H9 (cell line): Measurements from ENCODE around the gene MPP2. TPM values are rescaled to one million over a fixed set of nuclear protein-coding genes. Genes with fewer than 3 reads are reported as not detected.

ENCODE experiments used
- DNase-seq: peaks from one replicate; pipeline ENCODE4 v3.0.0-alpha.2; 2017
- H2AFZ ChIP-seq: one replicate; pipeline ENCODE4 v1.6.1; 2013; ENCODE audit warnings: mild to moderate bottlenecking, low read length, control low read depth, moderate library complexity
- H2AK5ac ChIP-seq: 2 replicates; pipeline ENCODE4 v1.6.1; 2013; ENCODE audit warnings: low read length, control low read depth, mixed read lengths; ENCODE audit not compliant: insufficient read length
- H2BK120ac ChIP-seq: one replicate; pipeline ENCODE4 v1.6.1; 2013; ENCODE audit warnings: low read depth, mild to moderate bottlenecking, low read length, control low read depth, inconsistent platforms; ENCODE audit not compliant: poor library complexity, severe bottlenecking
- H2BK12ac ChIP-seq: 2 replicates; pipeline ENCODE4 v1.6.1; 2013; ENCODE audit warnings: low read length, control low read depth, mixed read lengths, low read depth; ENCODE audit not compliant: insufficient read length
- H2BK15ac ChIP-seq: 2 replicates; pipeline ENCODE4 v1.6.1; 2013; ENCODE audit warnings: low read depth, low read length, control low read depth
- H2BK20ac ChIP-seq: one replicate; pipeline ENCODE4 v1.6.1; 2013; ENCODE audit warnings: low read depth, mild to moderate bottlenecking, low read length, control low read depth, inconsistent platforms; ENCODE audit not compliant: poor library complexity, severe bottlenecking
- H2BK5ac ChIP-seq: 2 replicates; pipeline ENCODE4 v1.6.1; 2013; ENCODE audit warnings: low read length, control low read depth, mixed read lengths; ENCODE audit not compliant: insufficient read length
- H3K14ac ChIP-seq: 2 replicates; pipeline ENCODE4 v1.6.1; 2013; ENCODE audit warnings: low read length, control low read depth; ENCODE audit not compliant: insufficient read depth
- H3K18ac ChIP-seq: 2 replicates; pipeline ENCODE4 v1.6.1; 2013; ENCODE audit warnings: low read depth, mild to moderate bottlenecking, mixed read lengths, low read length, control low read depth; ENCODE audit not compliant: insufficient read length
- H3K23ac ChIP-seq: 2 replicates; pipeline ENCODE4 v1.6.1; 2013; ENCODE audit warnings: low read length, control low read depth, mixed read lengths, low read depth; ENCODE audit not compliant: insufficient read length
- H3K23me2 ChIP-seq: 2 replicates; pipeline ENCODE4 v1.6.1; 2013; ENCODE audit warnings: low read depth, mild to moderate bottlenecking, mixed read lengths, low read length, control low read depth; ENCODE audit not compliant: insufficient read length, poor library complexity, severe bottlenecking
- H3K27ac ChIP-seq: 2 replicates; pipeline ENCODE4 v1.5.1; 2013; ENCODE audit warnings: low read length, control low read depth, mixed read lengths, low read depth; ENCODE audit not compliant: insufficient read length
- H3K27me3 ChIP-seq: 2 replicates; pipeline ENCODE4 v1.6.1; 2013; ENCODE audit warnings: low read length, control low read depth, inconsistent platforms; ENCODE audit not compliant: insufficient read depth
- H3K4ac ChIP-seq: 2 replicates; pipeline ENCODE4 v1.6.1; 2013; ENCODE audit warnings: low read depth, mild to moderate bottlenecking, control low read depth, inconsistent platforms, low read length, moderate library complexity
- H3K4me1 ChIP-seq: 2 replicates; pipeline ENCODE4 v1.6.1; 2013; ENCODE audit warnings: low read length, control low read depth, inconsistent platforms; ENCODE audit not compliant: insufficient read depth
- H3K4me2 ChIP-seq: 2 replicates; pipeline ENCODE4 v1.6.1; 2013; ENCODE audit warnings: low read length, control low read depth, mixed read lengths; ENCODE audit not compliant: insufficient read length, insufficient read depth
- H3K56ac ChIP-seq: 2 replicates; pipeline ENCODE4 v1.6.1; 2013; ENCODE audit warnings: low read depth, mild to moderate bottlenecking, mixed read lengths, low read length, control low read depth; ENCODE audit not compliant: insufficient read length
- H3K79me1 ChIP-seq: 2 replicates; pipeline ENCODE4 v1.6.1; 2013; ENCODE audit warnings: low read depth, mild to moderate bottlenecking, moderate library complexity, low read length, control low read depth, inconsistent platforms; ENCODE audit not compliant: insufficient read depth, poor library complexity, severe bottlenecking
- H3K79me2 ChIP-seq: 2 replicates; pipeline ENCODE4 v1.6.1; 2013; ENCODE audit warnings: low read length, control low read depth, inconsistent platforms; ENCODE audit not compliant: insufficient read depth
- H3K9ac ChIP-seq: 2 replicates; pipeline ENCODE4 v1.6.1; 2013; ENCODE audit warnings: low read length, control low read depth, mixed read lengths; ENCODE audit not compliant: insufficient read length; ENCODE audit errors: extremely low read depth
- H3K9me3 ChIP-seq: one replicate; pipeline ENCODE4 v1.6.1; 2013; ENCODE audit warnings: low read depth, low read length, inconsistent platforms; ENCODE audit not compliant: control insufficient read depth
- H3T11ph ChIP-seq: one replicate; pipeline ENCODE4 v1.6.1; 2013; ENCODE audit warnings: mild to moderate bottlenecking, low read length, control low read depth, inconsistent platforms
- H4K20me1 ChIP-seq: one replicate; pipeline ENCODE4 v1.6.1; 2013; ENCODE audit not compliant: control insufficient read depth, insufficient read length, insufficient read depth
- H4K5ac ChIP-seq: 2 replicates; pipeline ENCODE4 v1.6.1; 2013; ENCODE audit warnings: low read depth, mild to moderate bottlenecking, mixed read lengths, low read length, control low read depth; ENCODE audit not compliant: insufficient read length
- H4K8ac ChIP-seq: replicated peaks from 2 replicates; pipeline ENCODE4 v1.6.1; 2013; ENCODE audit warnings: low read length, control low read depth, mixed read lengths, low read depth; ENCODE audit not compliant: insufficient read length
- H4K91ac ChIP-seq: 2 replicates; pipeline ENCODE4 v1.6.1; 2013; ENCODE audit warnings: low read depth, mild to moderate bottlenecking, moderate library complexity, mixed read lengths, low read length, control low read depth; ENCODE audit not compliant: insufficient read length
- H3K27ac Mint-ChIP-seq, 3 experiments: 2 replicates in 2 of 3; 3 replicates in 1 of 3; pipeline ENCODE4 v1.8.0; 2020 to 2021; ENCODE audit warnings: mixed read lengths in 3 of 3, mild to moderate bottlenecking in 1 of 3, moderate library complexity in 1 of 3
- H3K27me3 Mint-ChIP-seq: 2 replicates; pipeline ENCODE4 v1.8.0; 2021; ENCODE audit warnings: low read depth, mild to moderate bottlenecking, moderate library complexity, mixed read lengths
- H3K36me3 Mint-ChIP-seq, 3 experiments: 2 replicates in 2 of 3; 3 replicates in 1 of 3; pipeline ENCODE4 v1.8.0; 2020 to 2021; ENCODE audit warnings: low read depth in 3 of 3, mixed read lengths in 3 of 3; ENCODE audit not compliant: insufficient read depth in 1 of 3
- H3K4me1 Mint-ChIP-seq, 2 experiments: 2 replicates each; pipeline ENCODE4 v1.8.0; 2020; ENCODE audit warnings: mixed read lengths in 2 of 2
- H3K4me3 Mint-ChIP-seq, 2 experiments: 2 replicates in 1 of 2; 3 replicates in 1 of 2; pipeline ENCODE4 v1.8.0; 2020 to 2021; ENCODE audit warnings: mild to moderate bottlenecking in 2 of 2, mixed read lengths in 2 of 2, moderate library complexity in 1 of 2
- H3K9me3 Mint-ChIP-seq, 2 experiments: 2 replicates in 1 of 2; 3 replicates in 1 of 2; pipeline ENCODE4 v1.8.0; 2020; ENCODE audit warnings: mild to moderate bottlenecking in 2 of 2, mixed read lengths in 2 of 2, moderate library complexity in 1 of 2
- CTCF ChIP-seq: fragments of 200-600 bp; sonication (generic); conservative IDR thresholded peaks from 3 replicates; pipeline ENCODE4 v1.8.0; 2021; ENCODE audit warnings: antibody characterized with exemption, mild to moderate bottlenecking
- WGBS: extraction: QIAGEN DNeasy Blood & Tissue Kit; methylation state at CpG from one replicate; pipeline ENCODE4 v1.1.7; 2013; ENCODE audit warnings: missing lambda C conversion rate, low lambda C conversion rate, mixed read lengths; ENCODE audit not compliant: insufficient read length; ENCODE audit errors: extremely low coverage; 5-methylcytosine and 5-hydroxymethylcytosine counted together
- total RNA-seq: library from RNA; stranded (reverse); gene quantifications from 2 replicates; pipeline ENCODE4 v1.2.1, GENCODE V29; 2021

The MPP2 gene
- total RNA-seq, 1 experiment from 2014 or later, result 16.3 TPM

DNA sequence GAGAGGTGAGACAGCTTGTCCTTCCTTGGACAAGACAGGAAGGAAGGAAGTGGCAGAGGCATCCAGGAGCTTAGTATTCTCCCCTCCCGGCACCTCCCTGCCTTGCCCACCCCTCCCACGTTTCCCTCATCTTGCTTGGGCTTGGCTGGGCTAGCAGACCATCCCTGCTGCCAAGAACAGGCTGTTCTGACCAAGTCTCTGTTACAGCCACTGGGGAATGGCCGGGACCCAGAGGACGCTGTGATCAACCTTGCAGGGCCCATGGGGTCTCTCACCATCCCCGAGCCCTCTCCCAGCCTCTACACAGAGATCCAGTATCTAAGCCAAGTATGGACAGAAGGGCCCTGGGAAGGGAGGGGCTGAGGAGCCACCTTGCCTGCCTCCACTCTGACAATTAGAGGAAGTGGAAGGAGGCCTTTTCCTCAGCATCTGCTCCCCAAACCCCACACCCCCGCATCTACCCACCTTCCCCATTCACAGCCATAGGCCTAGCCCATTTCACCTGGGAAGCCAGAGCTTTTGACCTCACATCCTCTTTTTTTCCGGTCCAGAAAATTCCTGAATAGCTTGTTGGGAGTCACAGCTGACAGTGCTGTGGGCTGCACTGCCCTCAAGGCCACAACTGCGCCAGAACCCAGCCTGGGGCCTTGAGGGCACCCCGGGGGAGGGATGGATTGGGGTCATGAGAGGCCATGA, 46.3 kb downstream of the MPP2 start:
- Histone ChIP-seq H3K79me2 (no peaks in the 10 kb centered on the region), H3K23ac (no peak overlapping the region), H3K27me3 (no peaks in the 10 kb centered on the region), H4K5ac (no peak overlapping the region), H3K23me2 (no peaks in the 10 kb centered on the region), H4K8ac (no peak overlapping the region), H2AFZ (no peak overlapping the region), H4K20me1 (peaks cover 2% of the 10 kb centered on the region), H4K91ac (no peak overlapping the region), H3K9ac (no peak overlapping the region), H3K18ac (no peak overlapping the region), H2AK5ac (no peak overlapping the region), H3K4ac (no peak overlapping the region), H2BK120ac (no peak overlapping the region), H3K14ac (no peak overlapping the region), H3K4me1 (no peaks in the 10 kb centered on the region), H3K27ac (no peak overlapping the region), H3K79me1 (no peaks in the 10 kb centered on the region), H3T11ph (no peak overlapping the region), H3K9me3 (no peaks in the 10 kb centered on the region), H2BK20ac (no peak overlapping the region), H2BK12ac (no peak overlapping the region), H3K4me2 (no peak overlapping the region), H2BK5ac (no peak overlapping the region), H2BK15ac (no peak overlapping the region), H3K56ac (no peak overlapping the region)
- H3K36me3 Mint-ChIP-seq, result no peaks in the 10 kb centered on the region
- TF ChIP-seq CTCF, result no peak
- no peak overlapping the region for H3K4me3 Mint-ChIP-seq
- H3K4me1 Mint-ChIP-seq, result peaks cover 0 to 2% of the 10 kb centered on the region in 2 experiments; a peak in 1 of 4 replicates
- peaks cover 1% of the 10 kb centered on the region for H3K27me3 Mint-ChIP-seq
- no peak for DNase-seq
- no CpG with 5 or more reads among the region's 9 CpGs for WGBS
- no peaks in the 10 kb centered on the region for H3K9me3 Mint-ChIP-seq
- H3K27ac Mint-ChIP-seq, result no peak overlapping the region; a peak in 1 of 7 replicates
